SK-N-MC (cell line): ENCODE measurements around the gene NFAT5.

ENCODE experiments used
- EZH2 ChIP-seq: fragments of 200-600 bp; sonication (generic); IDR thresholded peaks from one replicate; pipeline ENCODE4 v1.6.1; 2017; ENCODE audit warnings: antibody characterized with exemption
- FOXP2 ChIP-seq: optimal IDR thresholded peaks from 2 replicates; pipeline ENCODE3; 2011; ENCODE audit warnings: mild to moderate bottlenecking, moderate library complexity; ENCODE audit not compliant: insufficient read depth; ENCODE audit errors: extremely low read length, control extremely low read depth
- POLR2AphosphoS5 ChIP-seq: IDR thresholded peaks from 2 replicates; pipeline ENCODE4 v1.6.1; 2012; ENCODE audit warnings: mild to moderate bottlenecking, low read depth, low read length, borderline replicate concordance

DNA sequence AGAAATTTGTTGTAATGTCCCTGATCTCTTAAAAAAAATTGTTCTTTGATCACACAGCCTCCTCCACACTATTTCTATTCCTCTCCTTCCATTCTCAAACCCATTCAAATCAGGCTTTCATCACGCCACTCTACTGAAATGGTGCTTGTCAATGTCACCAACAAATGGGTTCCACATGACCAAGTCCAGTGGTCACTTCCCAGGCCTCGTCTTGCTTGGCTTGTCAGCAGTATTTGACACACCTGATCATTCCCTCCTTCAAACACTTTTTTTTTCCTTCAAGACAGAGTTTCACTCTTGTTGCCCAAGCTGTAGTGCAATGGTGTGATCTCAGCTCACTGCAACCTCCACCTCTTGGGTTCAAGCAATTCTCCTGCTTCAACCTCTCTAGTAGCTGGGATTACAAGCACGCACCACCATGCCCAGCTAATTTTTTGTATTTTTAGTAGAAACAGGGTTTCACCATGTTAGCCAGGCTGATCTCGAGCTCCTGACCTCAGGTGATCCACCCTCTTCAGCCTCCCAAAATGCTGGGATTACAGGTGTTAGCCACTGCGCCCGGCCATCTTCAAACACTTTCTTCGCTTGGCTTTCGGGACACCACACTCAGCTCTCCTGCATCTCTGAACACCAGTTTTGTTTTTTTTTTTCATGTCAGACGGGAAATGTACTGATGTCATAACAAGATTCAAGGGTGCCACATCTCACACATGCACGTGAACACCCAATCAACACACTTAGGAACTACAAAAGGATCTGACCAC lies 142.3 kb downstream of the NFAT5 start:
- TF ChIP-seq EZH2 = no peak
- TF ChIP-seq POLR2AphosphoS5 = no peak
- no peak for TF ChIP-seq FOXP2
